Measurements from ENCODE around the gene KRT9. TPM values are rescaled to one million over a fixed set of nuclear protein-coding genes. Genes with fewer than 3 reads are reported as not detected.
"Not testable (repeated sequence)": the region's sequence is repeated elsewhere in the genome, so short reads cannot be mapped to it uniquely, and the experiment has no call there.

KRT9 gene
- total and polyA plus RNA-seq, 9 of the 15 experiments (the other 6 are each of a cell fraction or from before 2014, with no cell fraction given): 0.03 TPM; not detected in 8

GRCh38 chr17:41616486-41616885, 44.6 kb upstream of the KRT9 start:
- H3K9ac ChIP-seq (ENCODE audit: insufficient read depth in 1 of 2, low read depth in 2 of 2, low read length in 2 of 2); DNase-seq (ENCODE audit: extremely low read depth in 1 of 4, low spot score in 3 of 4); FAIRE-seq; H2AFZ ChIP-seq (ENCODE audit: low read depth, low read length); H3K4me3 ChIP-seq; H3K27ac ChIP-seq (ENCODE audit: extremely low read depth, low read depth, low read length); H3K4me2 ChIP-seq (ENCODE audit: insufficient read depth, low read length); CTCF ChIA-PET (ENCODE audit: low intra/inter-chr PET ratio); H3K4me1 ChIP-seq (replicated peaks in 1 of 2; ENCODE audit: control insufficient read depth in 2 of 2, insufficient read depth in 2 of 2, low read length in 2 of 2); H4K20me1 ChIP-seq (replicated peaks; ENCODE audit: control insufficient read depth, insufficient read depth, low read length); in situ Hi-C loops (cut with MboI); H3K9me3 ChIP-seq (replicated peaks; ENCODE audit: control insufficient read depth, insufficient read depth, low read depth, low read length); ATAC-seq; intact Hi-C loops (cut with micrococcal nuclease); H3K9me1 ChIP-seq (ENCODE audit: control insufficient read depth, insufficient read depth, low read length); BruUV-seq (replicated peaks); H3K36me3 ChIP-seq (ENCODE audit: control insufficient read depth, insufficient read depth, low read length); H3K79me2 ChIP-seq (ENCODE audit: control insufficient read depth, insufficient read depth, low read length): not testable (repeated sequence)
- POLR2A ChIA-PET: interaction anchor here (0.6 kb wide), 1 partner anchor 156 kb away, joined by 3 read pairs; no protein-coding TSS in a partner anchor
- H3K27me3 ChIP-seq (ENCODE audit: control insufficient read depth in 2 of 2, insufficient read depth in 2 of 2, low read length in 2 of 2): peaks cover 4 to 41% of the 10 kb centered on the region in 2 experiments; a peak in 4 of 5 replicates
- WGBS (ENCODE audit: insufficient coverage, low coverage, missing lambda C conversion rate): 0% methylated on average over 4 of the region's 4 CpGs

GRCh38 chr17:41615454-41615853, 43.6 kb upstream of the KRT9 start:
- Histone ChIP-seq H3K9me1 (ENCODE audit: control insufficient read depth, insufficient read depth, low read length) (no peaks in the 10 kb centered on the region), H3K79me2 (ENCODE audit: control insufficient read depth, insufficient read depth, low read length) (no peaks in the 10 kb centered on the region), H3K36me3 (ENCODE audit: control insufficient read depth, insufficient read depth, low read length) (no peaks in the 10 kb centered on the region), H3K9me3 (replicated peaks; ENCODE audit: control insufficient read depth, insufficient read depth, low read depth, low read length) (no peaks in the 10 kb centered on the region), H3K27ac (ENCODE audit: extremely low read depth, low read depth, low read length) (no peak overlapping the region), H3K4me1 (replicated peaks in 1 of 2; ENCODE audit: control insufficient read depth in 2 of 2, insufficient read depth in 2 of 2, low read length in 2 of 2) (no peaks in the 10 kb centered on the region; a peak in 1 of 5 replicates), H3K4me2 (ENCODE audit: insufficient read depth, low read length) (no peak overlapping the region), H3K27me3 (ENCODE audit: control insufficient read depth in 2 of 2, insufficient read depth in 2 of 2, low read length in 2 of 2) (peaks cover 10 to 46% of the 10 kb centered on the region in 2 experiments), H2AFZ (ENCODE audit: low read depth, low read length) (no peak overlapping the region), H3K9ac (ENCODE audit: insufficient read depth in 1 of 2, low read depth in 2 of 2, low read length in 2 of 2) (no peak overlapping the region), H4K20me1 (replicated peaks; ENCODE audit: control insufficient read depth, insufficient read depth, low read length) (0 out of 2 replicates have a peak, but pooled peaks cover 2% of the 10 kb centered on the region), H3K4me3 (no peak overlapping the region)
- FAIRE-seq (no peak), DNase-seq (ENCODE audit: extremely low read depth in 1 of 4, low spot score in 3 of 4) (no peak), ATAC-seq (no peak)
- ChIA-PET POLR2A (no interaction called here), CTCF (ENCODE audit: low intra/inter-chr PET ratio) (no interaction called here)
- intact Hi-C loops (cut with micrococcal nuclease): no loop called here
- BruUV-seq (replicated peaks): no TSS peak
- in situ Hi-C loops (cut with MboI): no loop called here
- WGBS (ENCODE audit: insufficient coverage, low coverage, missing lambda C conversion rate): 0% methylated on average over 3 of the region's 7 CpGs
- no peak for TF ChIP-seq ZNF57 (CRISPR knock-in tag; IDR thresholded peaks at IDR 0.05)
- TF ChIP-seq HNRNPK (IDR thresholded peaks at IDR 0.05; ENCODE audit: low read depth, low read length, poor library complexity, severe bottlenecking): no peak
- TF ChIP-seq ETV6 (IDR thresholded peaks at IDR 0.05; ENCODE audit: borderline replicate concordance in 1 of 2, low read depth in 2 of 2, low read length in 1 of 2): no peak
- TF ChIP-seq ETV6 (CRISPR knock-in tag; IDR thresholded peaks at IDR 0.05; ENCODE audit: borderline replicate concordance): no peak
- TF ChIP-seq HDAC2 (IDR thresholded peaks at IDR 0.05): no peak
- no peak for TF ChIP-seq NFIX (CRISPR knock-in tag; IDR thresholded peaks at IDR 0.05; ENCODE audit: low read depth)
- TF ChIP-seq ESRRA (IDR thresholded peaks at IDR 0.05; ENCODE audit: borderline replicate concordance, low read depth): no peak
- no peak for TF ChIP-seq ZBTB26 (CRISPR knock-in tag; IDR thresholded peaks at IDR 0.05)
- no peak for TF ChIP-seq IRF2 (CRISPR knock-in tag; IDR thresholded peaks at IDR 0.05)

- CTCF ChIA-PET (ENCODE audit: low intra/inter-chr PET ratio): interaction anchor here (0.6 kb wide), 1 partner anchor 29 kb away, joined by 5 read pairs; no protein-coding TSS in a partner anchor
- H3K4me2 ChIP-seq (ENCODE audit: insufficient read depth, low read length); H3K9ac ChIP-seq (ENCODE audit: insufficient read depth in 1 of 2, low read depth in 2 of 2, low read length in 2 of 2); intact Hi-C loops (cut with micrococcal nuclease); H3K27ac ChIP-seq (ENCODE audit: extremely low read depth, low read depth, low read length); H3K9me3 ChIP-seq (replicated peaks; ENCODE audit: control insufficient read depth, insufficient read depth, low read depth, low read length); ATAC-seq; H3K4me3 ChIP-seq; BruUV-seq (replicated peaks); FAIRE-seq; H3K4me1 ChIP-seq (replicated peaks in 1 of 2; ENCODE audit: control insufficient read depth in 2 of 2, insufficient read depth in 2 of 2, low read length in 2 of 2); H3K36me3 ChIP-seq (ENCODE audit: control insufficient read depth, insufficient read depth, low read length); POLR2A ChIA-PET; H2AFZ ChIP-seq (ENCODE audit: low read depth, low read length); H4K20me1 ChIP-seq (replicated peaks; ENCODE audit: control insufficient read depth, insufficient read depth, low read length); H3K79me2 ChIP-seq (ENCODE audit: control insufficient read depth, insufficient read depth, low read length); DNase-seq (ENCODE audit: extremely low read depth in 1 of 4, low spot score in 3 of 4); H3K9me1 ChIP-seq (ENCODE audit: control insufficient read depth, insufficient read depth, low read length); in situ Hi-C loops (cut with MboI): not testable (repeated sequence)
- WGBS (ENCODE audit: insufficient coverage, low coverage, missing lambda C conversion rate): 0% methylated on average over 7 of the region's 9 CpGs
- peaks cover 10 to 53% of the 10 kb centered on the region in 2 experiments for H3K27me3 ChIP-seq (ENCODE audit: control insufficient read depth in 2 of 2, insufficient read depth in 2 of 2, low read length in 2 of 2)
Measured at GRCh38 chr17:41614767-41615166, 42.9 kb upstream of the KRT9 start.
